ENCODE measurements around the gene STS. TPM values are rescaled to one million over a fixed set of nuclear protein-coding genes. Genes with fewer than 3 reads are reported as not detected.

The STS gene
- total RNA-seq = 1 to 10 TPM in 1 of 2 experiments, under 1 TPM in 1; 0.64 to 1.0 TPM
- 1 to 10 TPM in 1 of 2 donors, under 1 TPM in 1; 0.04 to 1.7 TPM for polyA plus RNA-seq

- no peaks in the 10 kb centered on the region for H3K27me3 Mint-ChIP-seq
- H3K27me3 ChIP-seq (ENCODE audit: insufficient read depth, low read length) = no peaks in the 10 kb centered on the region
- peak within 1 kb of the TSS; percentile 57 to 99 for H3K4me3 ChIP-seq (ENCODE audit: low read length in 2 of 2)
- H3K4me3 Mint-ChIP-seq = peak within 1 kb of the TSS; percentile 92 to 96 (median 94)
- H3K36me3 Mint-ChIP-seq = peaks cover 0 to 4% of the 10 kb centered on the region in 2 donors
- peaks cover 0 to 7% (median 0%) of the 10 kb centered on the region in 8 donors for H3K9me3 Mint-ChIP-seq
- ChIA-PET CTCF (ENCODE audit: partially characterized antibody) (interaction anchor here (1.1 to 1.8 kb wide), 2 partner anchors 13 to 14 kb away, joined by 3 to 5 read pairs; no protein-coding TSS in a partner anchor), POLR2A (ENCODE audit: partially characterized antibody) (interaction anchor here (1.3 kb wide), 1 partner anchor 9 kb away, joined by 4 read pairs; no protein-coding TSS in a partner anchor)
- intact Hi-C loops (cut with micrococcal nuclease) = loop anchor here (5.0 kb wide), 1 partner anchor 780 kb away; the partner anchor contains the start of gene PNPLA4
- H3K27ac ChIP-seq (ENCODE audit: low read depth, low read length) = peak within 1 kb of the TSS; percentile 65
- DNase-seq = peak in 1 of 5 donors; percentile 41
- H3K4me1 Mint-ChIP-seq = peaks cover 13 to 43% (median 20%) of the 10 kb centered on the region in 4 donors
- peak within 1 kb of the TSS; percentile 90 to 96 (median 94) for H3K27ac Mint-ChIP-seq
- no peaks in the 10 kb centered on the region for H3K36me3 ChIP-seq (ENCODE audit: insufficient read depth, low read length)
- H3K9me3 ChIP-seq (ENCODE audit: control insufficient read depth in 1 of 2, low read length in 2 of 2) = no peaks in the 10 kb centered on the region
- H3K4me1 ChIP-seq (ENCODE audit: insufficient read depth, low read length) = peaks cover 16% of the 10 kb centered on the region
Measured at GRCh38 chrX:7147413-7147977, at the start of gene STS. Gene STS, plus strand, starts transcription at chrX:7147712. Its CDS starts 105,488 bp downstream, at chrX:7253200.

GRCh38 chrX:7100022-7100421 lies 47.5 kb upstream of the STS start:
- H3K27me3 ChIP-seq (ENCODE audit: insufficient read depth, low read length) = no peaks in the 10 kb centered on the region
- H3K9me3 ChIP-seq (ENCODE audit: control insufficient read depth in 1 of 2, low read length in 2 of 2) = no peaks in the 10 kb centered on the region
- peaks cover 27 to 58% of the 10 kb centered on the region in 2 donors for H3K36me3 Mint-ChIP-seq
- no peaks in the 10 kb centered on the region for H3K27me3 Mint-ChIP-seq
- H3K4me1 ChIP-seq (ENCODE audit: insufficient read depth, low read length) = no peaks in the 10 kb centered on the region
- H3K4me3 Mint-ChIP-seq = no peak overlapping the region
- intact Hi-C loops (cut with micrococcal nuclease) = no loop called here
- no peak overlapping the region for H3K4me3 ChIP-seq (ENCODE audit: low read length in 2 of 2)
- DNase-seq = no peak
- ChIA-PET CTCF (ENCODE audit: partially characterized antibody) (no interaction called here), POLR2A (ENCODE audit: partially characterized antibody) (no interaction called here)
- H3K27ac ChIP-seq (ENCODE audit: low read depth, low read length) = no peak overlapping the region
- no peak overlapping the region for H3K27ac Mint-ChIP-seq
- peaks cover 0 to 14% (median 8%) of the 10 kb centered on the region in 4 donors for H3K4me1 Mint-ChIP-seq
- H3K36me3 ChIP-seq (ENCODE audit: insufficient read depth, low read length) = no peaks in the 10 kb centered on the region
- H3K9me3 Mint-ChIP-seq = peaks cover 0 to 3% (median 0%) of the 10 kb centered on the region in 8 donors

GRCh38 chrX:7102119-7102518 lies 45.4 kb upstream of the STS start:
- no peak for DNase-seq
- H3K27me3 ChIP-seq (ENCODE audit: insufficient read depth, low read length) = no peaks in the 10 kb centered on the region
- Mint-ChIP-seq H3K4me1 (peaks cover 0 to 13% (median 8%) of the 10 kb centered on the region in 4 donors), H3K27me3 (no peaks in the 10 kb centered on the region), H3K27ac (peak overlapping the region in 1 of 7 donors; percentile 29), H3K36me3 (peaks cover 32 to 50% of the 10 kb centered on the region in 2 donors), H3K4me3 (no peak overlapping the region), H3K9me3 (peaks cover 0 to 3% (median 0%) of the 10 kb centered on the region in 8 donors)
- intact Hi-C loops (cut with micrococcal nuclease) = no loop called here
- H3K27ac ChIP-seq (ENCODE audit: low read depth, low read length) = no peak overlapping the region
- POLR2A ChIA-PET (ENCODE audit: partially characterized antibody) = no interaction called here
- no peaks in the 10 kb centered on the region for H3K4me1 ChIP-seq (ENCODE audit: insufficient read depth, low read length)
- no peaks in the 10 kb centered on the region for H3K9me3 ChIP-seq (ENCODE audit: control insufficient read depth in 1 of 2, low read length in 2 of 2)
- CTCF ChIA-PET (ENCODE audit: partially characterized antibody) = no interaction called here
- H3K36me3 ChIP-seq (ENCODE audit: insufficient read depth, low read length) = no peaks in the 10 kb centered on the region
- no peak overlapping the region for H3K4me3 ChIP-seq (ENCODE audit: low read length in 2 of 2)

GRCh38 chrX:7106649-7107048 lies 40.9 kb upstream of the STS start:
- Mint-ChIP-seq H3K36me3 (peaks cover 27 to 37% of the 10 kb centered on the region in 2 donors), H3K27me3 (no peaks in the 10 kb centered on the region), H3K4me1 (peaks cover 10 to 42% (median 24%) of the 10 kb centered on the region in 4 donors), H3K9me3 (peaks cover 0 to 3% (median 0%) of the 10 kb centered on the region in 8 donors), H3K27ac (no peak overlapping the region), H3K4me3 (no peak overlapping the region)
- Histone ChIP-seq H3K27me3 (ENCODE audit: insufficient read depth, low read length) (no peaks in the 10 kb centered on the region), H3K9me3 (ENCODE audit: control insufficient read depth in 1 of 2, low read length in 2 of 2) (no peaks in the 10 kb centered on the region), H3K36me3 (ENCODE audit: insufficient read depth, low read length) (no peaks in the 10 kb centered on the region), H3K4me3 (ENCODE audit: low read length in 2 of 2) (no peak overlapping the region), H3K27ac (ENCODE audit: low read depth, low read length) (no peak overlapping the region), H3K4me1 (ENCODE audit: insufficient read depth, low read length) (peaks cover 5% of the 10 kb centered on the region)
- intact Hi-C loops (cut with micrococcal nuclease) = no loop called here
- ChIA-PET POLR2A (ENCODE audit: partially characterized antibody) (no interaction called here), CTCF (ENCODE audit: partially characterized antibody) (no interaction called here)
- DNase-seq = no peak

GRCh38 chrX:7108030-7108429 lies 39.5 kb upstream of the STS start:
- DNase-seq = no peak
- H3K27ac ChIP-seq (ENCODE audit: low read depth, low read length) = no peak overlapping the region
- POLR2A ChIA-PET (ENCODE audit: partially characterized antibody) = no interaction called here
- no peaks in the 10 kb centered on the region for H3K27me3 Mint-ChIP-seq
- H3K9me3 Mint-ChIP-seq = peaks cover 0 to 3% (median 0%) of the 10 kb centered on the region in 8 donors
- H3K4me1 Mint-ChIP-seq = peaks cover 10 to 43% (median 25%) of the 10 kb centered on the region in 4 donors
- no peak overlapping the region for H3K4me3 Mint-ChIP-seq
- H3K4me3 ChIP-seq (ENCODE audit: low read length in 2 of 2) = no peak overlapping the region
- peaks cover 17 to 25% of the 10 kb centered on the region in 2 donors for H3K36me3 Mint-ChIP-seq
- no peaks in the 10 kb centered on the region for H3K27me3 ChIP-seq (ENCODE audit: insufficient read depth, low read length)
- H3K27ac Mint-ChIP-seq = peak overlapping the region in 2 of 7 donors; percentile 8 to 56
- intact Hi-C loops (cut with micrococcal nuclease) = no loop called here
- no peaks in the 10 kb centered on the region for H3K36me3 ChIP-seq (ENCODE audit: insufficient read depth, low read length)
- peaks cover 5% of the 10 kb centered on the region for H3K4me1 ChIP-seq (ENCODE audit: insufficient read depth, low read length)
- no peaks in the 10 kb centered on the region for H3K9me3 ChIP-seq (ENCODE audit: control insufficient read depth in 1 of 2, low read length in 2 of 2)
- CTCF ChIA-PET (ENCODE audit: partially characterized antibody) = no interaction called here

GRCh38 chrX:7109049-7109531 lies 38.4 kb upstream of the STS start:
- Mint-ChIP-seq H3K9me3 (no peaks in the 10 kb centered on the region), H3K36me3 (peaks cover 9 to 25% of the 10 kb centered on the region in 2 donors), H3K27me3 (no peaks in the 10 kb centered on the region), H3K4me3 (no peak overlapping the region), H3K4me1 (peaks cover 9 to 48% (median 24%) of the 10 kb centered on the region in 4 donors), H3K27ac (peak overlapping the region in 4 of 7 donors; percentile 16 to 73 (median 29))
- Histone ChIP-seq H3K4me1 (ENCODE audit: insufficient read depth, low read length) (peaks cover 5% of the 10 kb centered on the region), H3K27me3 (ENCODE audit: insufficient read depth, low read length) (no peaks in the 10 kb centered on the region), H3K27ac (ENCODE audit: low read depth, low read length) (no peak overlapping the region), H3K9me3 (ENCODE audit: control insufficient read depth in 1 of 2, low read length in 2 of 2) (no peaks in the 10 kb centered on the region), H3K36me3 (ENCODE audit: insufficient read depth, low read length) (no peaks in the 10 kb centered on the region), H3K4me3 (ENCODE audit: low read length in 2 of 2) (no peak overlapping the region)
- intact Hi-C loops (cut with micrococcal nuclease) = no loop called here
- ChIA-PET CTCF (ENCODE audit: partially characterized antibody) (no interaction called here), POLR2A (ENCODE audit: partially characterized antibody) (no interaction called here)
- no peak for DNase-seq

- Histone ChIP-seq H3K27ac (ENCODE audit: low read depth, low read length) (no peak overlapping the region), H3K36me3 (ENCODE audit: insufficient read depth, low read length) (no peaks in the 10 kb centered on the region), H3K4me1 (ENCODE audit: insufficient read depth, low read length) (peaks cover 5% of the 10 kb centered on the region), H3K27me3 (ENCODE audit: insufficient read depth, low read length) (no peaks in the 10 kb centered on the region), H3K9me3 (ENCODE audit: control insufficient read depth in 1 of 2, low read length in 2 of 2) (no peaks in the 10 kb centered on the region), H3K4me3 (ENCODE audit: low read length in 2 of 2) (no peak overlapping the region)
- H3K4me3 Mint-ChIP-seq = no peak overlapping the region
- peak overlapping the region in 6 of 7 donors; percentile 57 to 83 (median 72) for H3K27ac Mint-ChIP-seq
- no peak for DNase-seq
- ChIA-PET CTCF (ENCODE audit: partially characterized antibody) (no interaction called here), POLR2A (ENCODE audit: partially characterized antibody) (no interaction called here)
- H3K9me3 Mint-ChIP-seq = no peaks in the 10 kb centered on the region
- H3K27me3 Mint-ChIP-seq = no peaks in the 10 kb centered on the region
- intact Hi-C loops (cut with micrococcal nuclease) = no loop called here
- peaks cover 10 to 23% of the 10 kb centered on the region in 2 donors for H3K36me3 Mint-ChIP-seq
- H3K4me1 Mint-ChIP-seq = peaks cover 11 to 51% (median 26%) of the 10 kb centered on the region in 4 donors
Measured at GRCh38 chrX:7109838-7110793, 37.4 kb upstream of the STS start.

Measured in CD4-positive, alpha-beta memory T cell (primary cell).